Muscle layer of duodenum (tissue), 2 donors: ENCODE data around the gene ANKS3.
A peak's percentile ranks its signal among the peaks of the same experiment; 100 is the strongest.

Source experiments
- H3K27ac ChIP-seq: one replicate; pipeline ENCODE4 v1.7.0; 2013; ENCODE audit warnings: mild to moderate bottlenecking, low read length
- H3K27me3 ChIP-seq: one replicate; pipeline ENCODE4 v1.7.0; 2013; ENCODE audit warnings: low read depth, mild to moderate bottlenecking, control low read depth, low read length
- H3K36me3 ChIP-seq, 2 donors: one replicate each; pipeline ENCODE4 v1.7.0; 2013; ENCODE audit warnings: low read length in 2 of 2, control low read depth in 1 of 2, mild to moderate bottlenecking in 1 of 2; ENCODE audit not compliant: insufficient read depth in 2 of 2, control insufficient read depth in 1 of 2
- H3K4me1 ChIP-seq, 2 donors: one replicate each; pipeline ENCODE4 v1.7.0; 2013; ENCODE audit warnings: low read length in 2 of 2, mild to moderate bottlenecking in 2 of 2, control low read depth in 1 of 2, moderate library complexity in 1 of 2; ENCODE audit not compliant: insufficient read depth in 2 of 2, control insufficient read depth in 1 of 2
- H3K4me3 ChIP-seq, 2 donors: one replicate each; pipeline ENCODE4 v1.7.0; 2013; ENCODE audit warnings: low read length in 2 of 2, low read depth in 1 of 2, mild to moderate bottlenecking in 1 of 2
- H3K9me3 ChIP-seq, 2 donors: one replicate each; pipeline ENCODE4 v1.7.0; 2013; ENCODE audit warnings: low read length in 2 of 2, control low read depth in 1 of 2, mild to moderate bottlenecking in 1 of 2; ENCODE audit not compliant: control insufficient read depth in 1 of 2
- donor health status: healthy.

The ANKS3 gene

GRCh38 chr16:4700380-4700996 lies 33.6 kb downstream of the ANKS3 start:
- H3K9me3 ChIP-seq, result no peaks in the 10 kb centered on the region
- no peaks in the 10 kb centered on the region for H3K27me3 ChIP-seq
- H3K27ac ChIP-seq, result no peak overlapping the region
- H3K4me1 ChIP-seq, result peaks cover 0 to 8% of the 10 kb centered on the region in 2 donors
- H3K36me3 ChIP-seq, result peaks cover 29 to 82% of the 10 kb centered on the region in 2 donors
- H3K4me3 ChIP-seq, result no peak overlapping the region

GRCh38 chr16:4699046-4699556 lies 35.0 kb downstream of the ANKS3 start:
- no peak overlapping the region for H3K4me3 ChIP-seq
- peaks cover 20 to 75% of the 10 kb centered on the region in 2 donors for H3K36me3 ChIP-seq

GRCh38 chr16:4698321-4699045 lies 35.6 kb downstream of the ANKS3 start:
- no peaks in the 10 kb centered on the region for H3K9me3 ChIP-seq
- no peaks in the 10 kb centered on the region for H3K27me3 ChIP-seq
- peaks cover 0 to 20% of the 10 kb centered on the region in 2 donors for H3K4me1 ChIP-seq
- peaks cover 20 to 69% of the 10 kb centered on the region in 2 donors for H3K36me3 ChIP-seq
- H3K4me3 ChIP-seq, result no peak overlapping the region
- no peak overlapping the region for H3K27ac ChIP-seq

More at GRCh38 chr16:4699046-4699556, 35.0 kb downstream of the ANKS3 start:
- no peak overlapping the region for H3K27ac ChIP-seq
- no peaks in the 10 kb centered on the region for H3K9me3 ChIP-seq
- H3K4me1 ChIP-seq, result peaks cover 0 to 20% of the 10 kb centered on the region in 2 donors
- no peaks in the 10 kb centered on the region for H3K27me3 ChIP-seq

GRCh38 chr16:4697848-4698291 lies 36.2 kb downstream of the ANKS3 start:
- Histone ChIP-seq H3K27ac (no peak overlapping the region), H3K4me1 (peaks cover under 1 to 22% of the 10 kb centered on the region in 2 donors), H3K27me3 (no peaks in the 10 kb centered on the region), H3K4me3 (no peak overlapping the region), H3K9me3 (no peaks in the 10 kb centered on the region), H3K36me3 (peaks cover 20 to 68% of the 10 kb centered on the region in 2 donors)

- H3K27me3 ChIP-seq, result no peaks in the 10 kb centered on the region
- no peaks in the 10 kb centered on the region for H3K9me3 ChIP-seq
- H3K4me3 ChIP-seq, result no peak overlapping the region
- peaks cover 20 to 65% of the 10 kb centered on the region in 2 donors for H3K36me3 ChIP-seq
- peaks cover 5 to 29% of the 10 kb centered on the region in 2 donors for H3K4me1 ChIP-seq
- H3K27ac ChIP-seq, result no peak overlapping the region
Observed at GRCh38 chr16:4696905-4697847, 36.9 kb downstream of the ANKS3 start.

- no peaks in the 10 kb centered on the region for H3K9me3 ChIP-seq
- H3K27ac ChIP-seq, result no peak overlapping the region
- no peaks in the 10 kb centered on the region for H3K27me3 ChIP-seq
- H3K4me1 ChIP-seq, result peaks cover 5 to 29% of the 10 kb centered on the region in 2 donors
- H3K4me3 ChIP-seq, result no peak overlapping the region
- peaks cover 20 to 56% of the 10 kb centered on the region in 2 donors for H3K36me3 ChIP-seq
Observed at GRCh38 chr16:4696172-4696904, 37.7 kb downstream of the ANKS3 start.

GRCh38 chr16:4695473-4696171 lies 38.4 kb downstream of the ANKS3 start:
- Histone ChIP-seq H3K4me3 (no peak overlapping the region), H3K36me3 (peaks cover 17 to 49% of the 10 kb centered on the region in 2 donors)

GRCh38 chr16:4694642-4695451 lies 39.2 kb downstream of the ANKS3 start:
- Histone ChIP-seq H3K27ac (no peak overlapping the region), H3K36me3 (peaks cover 11 to 51% of the 10 kb centered on the region in 2 donors), H3K27me3 (no peaks in the 10 kb centered on the region), H3K4me3 (peak overlapping the region in 1 of 2 donors; percentile 97), H3K4me1 (peaks cover 5 to 29% of the 10 kb centered on the region in 2 donors), H3K9me3 (no peaks in the 10 kb centered on the region)

More at GRCh38 chr16:4695473-4696171, 38.4 kb downstream of the ANKS3 start:
- H3K4me1 ChIP-seq, result peaks cover 5 to 29% of the 10 kb centered on the region in 2 donors
- H3K27me3 ChIP-seq, result no peaks in the 10 kb centered on the region
- H3K9me3 ChIP-seq, result no peaks in the 10 kb centered on the region
- no peak overlapping the region for H3K27ac ChIP-seq

- H3K36me3 ChIP-seq, result peaks cover 5 to 53% of the 10 kb centered on the region in 2 donors
- peak overlapping the region; percentile 48 to 97 for H3K4me3 ChIP-seq
- no peak overlapping the region for H3K27ac ChIP-seq
Observed at GRCh38 chr16:4693956-4694641, 40.0 kb downstream of the ANKS3 start.

More at GRCh38 chr16:4693956-4694641, 40.0 kb downstream of the ANKS3 start:
- Histone ChIP-seq H3K4me1 (peaks cover 5 to 29% of the 10 kb centered on the region in 2 donors), H3K27me3 (no peaks in the 10 kb centered on the region), H3K9me3 (no peaks in the 10 kb centered on the region)
